Urothelium cell line (cell line): ENCODE data around the gene ARAP1.

ENCODE experiments used
- DNase-seq: peaks from one replicate; pipeline ENCODE4 v3.0.0; 2011; ENCODE audit warnings: low spot score, mixed read lengths
- FAIRE-seq: peaks from 2 replicates; lab custom pipeline; 2011; peaks lifted over from hg19 to GRCh38; lab: Jason Lieb, UNC

The ARAP1 gene

DNA sequence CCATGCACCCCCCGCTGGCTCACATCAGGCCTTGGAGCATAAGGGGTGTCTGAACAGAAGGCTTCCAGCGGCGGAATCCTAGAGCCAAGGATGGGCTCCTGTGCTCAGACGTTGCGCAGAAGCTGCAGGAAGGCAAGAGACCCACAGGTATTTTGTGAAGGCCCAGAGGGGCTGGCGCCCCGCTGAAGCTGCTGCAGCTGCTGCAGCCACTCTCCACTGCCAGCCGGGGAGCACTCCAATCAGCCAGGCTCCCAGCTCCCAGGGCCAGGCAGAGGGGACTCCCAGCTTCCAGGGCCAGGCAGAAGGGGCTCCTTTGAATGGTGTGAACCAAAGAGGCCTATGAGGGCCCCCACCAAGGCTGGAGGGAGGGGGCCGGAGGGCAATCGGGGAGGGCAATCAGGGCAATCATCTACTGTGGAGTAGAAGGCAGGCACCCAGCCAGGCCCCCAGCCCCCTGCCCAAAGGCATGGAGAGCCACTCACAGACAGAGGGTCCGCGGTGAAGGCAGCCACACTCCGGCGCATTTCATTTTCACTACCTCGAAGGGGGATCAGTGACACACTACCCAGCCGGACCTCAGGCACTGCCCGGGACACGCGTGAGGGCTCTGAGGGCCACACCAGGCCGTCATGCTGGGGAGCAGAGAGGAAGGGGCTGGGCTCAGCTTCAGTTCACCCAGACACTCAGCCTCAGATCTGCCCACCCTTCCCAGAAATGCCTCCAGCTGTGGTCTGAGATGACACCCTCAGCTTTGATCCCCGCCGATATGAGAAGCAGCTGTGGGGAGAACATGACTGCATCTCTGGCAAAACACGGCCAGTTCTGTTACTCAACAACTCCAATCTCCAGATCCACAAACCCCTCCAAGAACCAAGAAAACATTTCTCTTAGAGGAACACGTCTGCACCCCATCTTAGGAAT is 66.4 kb downstream of the ARAP1 start:
- DNase-seq (no peak), FAIRE-seq (no peak)

DNA sequence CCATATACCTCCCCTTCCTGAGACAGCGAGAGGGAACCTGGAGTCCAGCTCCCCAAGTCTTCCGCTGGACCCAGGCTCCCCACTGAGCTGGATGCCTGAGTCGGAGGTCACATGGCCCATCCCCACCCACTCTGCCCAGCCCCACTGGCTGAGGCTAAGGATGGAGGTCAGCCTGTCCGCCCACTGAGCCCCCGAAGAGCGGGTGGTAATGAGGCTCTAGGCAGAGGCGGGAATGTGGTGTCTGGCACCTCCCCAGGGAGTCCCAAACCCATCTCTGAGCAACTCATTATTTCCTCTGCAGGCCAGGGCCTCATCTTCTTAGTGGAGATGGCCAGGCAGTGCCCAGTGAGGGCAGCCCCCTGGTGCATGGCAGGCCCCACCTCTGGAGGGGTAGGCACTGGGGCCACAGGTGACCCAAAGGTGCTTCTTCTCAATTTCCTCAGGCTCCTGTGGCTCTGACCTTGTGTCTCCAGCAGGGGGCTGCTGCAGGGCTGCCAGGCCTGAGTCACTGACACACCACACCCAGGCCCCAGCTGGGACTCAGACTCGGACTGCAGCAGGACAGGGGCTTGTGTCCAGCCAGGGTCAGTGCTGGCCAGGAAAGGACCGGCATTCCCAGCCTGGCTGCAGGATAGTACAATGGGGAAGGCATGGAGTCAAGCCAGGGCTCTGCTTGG is 67.8 kb downstream of the ARAP1 start:
- FAIRE-seq = no peak

DNA sequence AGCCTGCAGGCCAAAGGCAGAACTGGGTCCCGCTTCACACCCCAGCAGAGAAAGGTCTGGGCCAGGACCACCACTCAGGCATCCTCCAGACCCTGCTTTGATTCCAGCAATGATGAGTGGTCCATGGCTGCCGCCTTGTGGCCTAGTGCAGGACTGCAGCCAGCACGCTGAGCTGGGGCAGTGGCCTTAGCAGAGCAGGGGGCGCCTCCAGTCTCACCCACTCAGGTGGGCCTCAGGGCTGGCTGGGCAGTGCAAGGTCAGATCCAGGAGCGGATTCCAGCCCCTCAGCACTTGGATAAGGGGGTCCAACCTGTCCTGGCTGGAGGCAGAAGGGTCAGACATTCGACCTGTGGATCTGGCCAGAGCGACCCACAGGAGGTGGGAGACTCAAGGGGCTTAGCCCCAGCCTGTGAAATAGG is 68.4 kb downstream of the ARAP1 start:
- peak; percentile 87 for FAIRE-seq
- peak; percentile 78 for DNase-seq

More for the DNA sequence above, 67.8 kb downstream of the ARAP1 start:
- DNase-seq = peak; percentile 84

DNA sequence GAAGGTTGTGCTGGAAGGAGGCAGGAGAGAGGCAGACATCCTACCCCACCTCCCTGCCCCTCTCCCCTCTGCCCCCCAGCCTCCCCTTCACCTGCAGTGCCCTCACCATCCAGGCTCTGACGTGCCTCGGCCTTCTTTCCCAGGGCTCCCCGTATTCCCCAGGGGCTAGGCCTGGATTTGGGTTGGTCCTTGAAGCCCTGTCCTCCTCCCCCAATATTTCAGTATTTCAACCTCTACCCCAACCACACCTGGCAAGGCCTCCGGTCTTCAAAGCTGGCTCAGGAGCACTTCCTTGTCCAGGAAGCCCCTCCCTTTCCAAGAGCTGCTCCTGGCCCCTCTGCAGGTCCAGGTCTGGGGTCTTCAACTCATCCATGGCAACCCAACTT is 69.4 kb downstream of the ARAP1 start:
- FAIRE-seq (no peak), DNase-seq (no peak)

DNA sequence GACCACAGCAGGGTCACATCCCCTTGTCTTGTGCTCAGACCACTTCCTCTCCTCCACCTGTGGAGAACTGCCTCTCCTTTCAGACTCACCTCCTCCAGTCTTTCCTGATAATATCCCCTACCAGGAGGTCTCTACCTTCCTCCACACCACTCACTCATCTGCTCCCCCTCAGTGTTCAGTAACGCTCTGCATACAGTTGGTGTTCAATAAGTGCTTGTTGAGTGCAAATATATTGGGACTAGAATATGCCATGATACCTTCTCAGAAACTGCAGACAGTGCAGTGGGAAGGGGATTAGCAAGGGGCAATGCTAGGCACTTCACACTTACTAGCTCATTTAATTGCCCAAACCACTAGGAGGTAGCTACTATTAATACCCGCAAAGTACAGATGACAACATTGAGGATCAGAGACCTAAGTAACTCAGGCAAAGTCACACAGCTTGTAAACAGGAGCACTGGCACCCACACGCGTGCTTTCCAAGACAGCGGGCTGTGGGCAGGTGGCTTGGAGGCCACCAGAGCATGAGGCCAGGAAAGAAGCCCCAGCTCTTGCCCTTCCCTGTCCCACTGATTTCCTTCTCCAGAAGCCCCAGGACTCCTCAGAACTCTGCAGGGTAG is 69.9 kb downstream of the ARAP1 start:
- FAIRE-seq (no peak), DNase-seq (no peak)

DNA sequence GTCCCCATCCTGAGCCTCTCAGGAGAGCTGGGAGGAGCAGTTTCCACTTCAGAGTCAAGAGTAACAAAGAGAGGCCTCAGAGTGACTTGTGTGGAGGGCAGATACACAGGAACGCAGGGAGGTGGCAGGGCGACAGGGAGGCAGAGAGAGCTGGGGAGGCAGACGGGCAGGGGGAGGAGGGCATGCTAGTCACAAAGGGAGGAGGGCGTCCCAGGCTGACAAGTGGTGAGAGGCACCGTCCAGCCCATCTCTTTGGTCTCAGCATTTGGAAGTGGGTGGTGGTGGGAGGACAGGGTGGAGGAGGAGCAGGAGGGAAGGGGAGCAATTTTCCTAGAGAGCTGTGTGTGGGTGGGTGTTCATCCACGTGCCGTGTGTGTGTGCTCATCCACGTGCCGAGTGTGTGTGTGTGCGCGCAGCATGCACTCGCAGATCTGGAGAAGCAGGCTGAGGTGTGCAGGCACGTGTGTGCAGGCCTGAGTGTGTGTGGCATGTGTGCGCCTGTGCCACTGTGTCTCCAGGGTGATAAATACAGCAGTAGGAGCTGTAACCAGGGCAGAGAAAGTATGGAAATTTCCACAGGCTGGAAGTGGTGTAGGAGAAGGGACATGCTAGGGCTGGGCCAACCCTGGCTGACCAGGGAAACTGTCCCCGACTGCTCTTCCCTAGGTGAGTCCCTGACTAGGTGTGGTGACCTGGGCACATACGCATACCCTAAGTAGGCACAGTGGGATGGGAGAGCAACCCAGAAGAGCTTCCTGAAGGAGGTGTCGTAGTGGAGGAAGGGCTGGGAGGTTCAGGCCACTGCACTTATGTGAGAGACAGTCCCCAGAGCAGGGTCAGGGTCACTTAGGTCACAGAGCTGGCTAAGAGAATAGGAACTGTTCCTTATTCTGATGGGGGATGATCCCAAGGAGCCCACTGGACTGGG is 70.7 kb downstream of the ARAP1 start:
- FAIRE-seq = no peak
- no peak for DNase-seq

DNA sequence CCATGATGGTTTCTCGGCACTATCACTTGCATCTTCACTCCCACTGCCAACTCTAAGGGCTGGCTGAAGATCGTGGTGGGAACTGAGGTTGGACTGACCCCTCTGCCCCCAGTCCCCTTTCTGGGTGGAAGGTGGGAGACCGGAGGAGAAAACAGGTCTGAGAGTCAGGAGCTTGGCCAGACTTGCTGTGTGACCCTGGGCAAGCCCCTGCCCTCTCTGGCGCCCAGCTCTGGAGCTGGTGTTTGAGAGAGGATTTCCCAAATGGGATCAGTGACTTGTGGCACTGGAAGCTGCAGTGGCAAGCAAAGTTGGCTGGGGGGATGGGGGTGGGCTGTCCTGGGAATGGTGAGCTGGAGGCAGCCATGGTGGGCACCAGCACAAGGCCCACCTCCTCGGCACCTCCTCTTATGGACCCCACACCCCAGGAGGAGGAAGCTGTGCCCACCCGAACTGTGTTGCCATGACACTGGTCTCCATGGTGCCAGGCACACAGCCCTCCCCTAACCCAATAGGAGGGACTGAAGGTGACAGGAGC is 71.5 kb downstream of the ARAP1 start:
- DNase-seq (no peak), FAIRE-seq (no peak)

DNA sequence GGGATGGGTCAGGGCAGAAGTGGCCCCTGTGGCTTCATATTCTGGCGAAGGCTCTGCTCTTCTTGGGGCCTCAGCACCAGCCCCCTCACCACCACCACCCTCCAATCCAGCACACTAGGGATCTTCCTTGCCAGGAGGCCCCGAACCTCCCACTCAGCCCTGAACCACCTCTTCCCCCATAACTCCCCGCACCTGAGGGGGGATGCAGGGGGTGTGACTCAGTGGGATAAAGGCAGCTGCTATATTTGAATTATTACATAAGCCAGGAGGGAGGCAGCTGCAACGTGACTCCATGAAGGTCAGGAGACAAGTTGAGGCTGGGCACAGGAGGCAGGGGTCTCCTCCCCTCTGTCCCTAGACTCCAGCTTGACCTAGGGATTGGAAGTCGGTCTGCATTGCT is 72.3 kb downstream of the ARAP1 start:
- no peak for FAIRE-seq
- no peak for DNase-seq

DNA sequence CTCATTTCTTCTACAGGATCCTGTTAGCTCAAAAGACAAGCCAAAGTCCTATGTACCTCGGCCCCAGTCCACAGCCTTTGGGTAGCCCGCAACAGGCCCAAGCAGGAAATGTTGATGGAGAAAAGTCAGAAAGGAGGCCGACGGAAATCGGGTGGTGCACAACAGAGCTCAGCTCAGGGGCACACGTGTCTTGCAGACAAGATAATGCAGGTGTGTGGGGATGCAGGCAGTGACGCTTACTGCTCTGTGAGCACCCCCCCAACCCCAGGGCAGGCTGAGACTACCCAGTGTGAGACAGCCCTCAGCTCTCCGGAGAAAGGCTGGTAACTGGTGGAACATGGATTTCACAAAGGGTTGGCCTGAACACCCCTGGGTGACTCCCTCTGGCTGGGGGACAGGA is 73.7 kb downstream of the ARAP1 start:
- no peak for DNase-seq
- FAIRE-seq = no peak

DNA sequence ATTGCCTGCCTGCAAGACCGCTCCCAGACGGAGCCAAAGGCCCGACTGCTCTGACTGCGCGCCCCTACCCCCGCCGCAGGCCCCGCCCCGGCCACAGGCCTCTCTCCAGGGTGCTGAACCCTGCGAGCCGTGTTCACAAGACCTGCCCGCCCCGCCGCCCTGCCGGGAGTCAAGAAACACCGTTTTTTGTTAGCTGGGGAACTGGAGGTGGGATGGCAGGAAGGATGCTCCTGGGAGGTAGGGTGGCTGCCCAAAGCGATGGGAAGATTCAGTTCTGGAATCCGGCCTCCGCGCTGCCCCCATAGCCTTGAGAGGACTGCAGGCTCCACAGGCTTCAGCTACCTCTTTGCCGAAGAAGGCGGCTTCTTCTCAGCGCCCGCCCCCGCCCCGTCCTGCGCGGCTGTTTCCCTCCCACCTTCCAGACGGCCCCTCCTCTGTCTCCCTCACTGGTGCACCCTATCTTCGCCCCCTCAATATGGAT is 75.3 kb downstream of the ARAP1 start:
- DNase-seq (peak; percentile 86), FAIRE-seq (no peak)

DNA sequence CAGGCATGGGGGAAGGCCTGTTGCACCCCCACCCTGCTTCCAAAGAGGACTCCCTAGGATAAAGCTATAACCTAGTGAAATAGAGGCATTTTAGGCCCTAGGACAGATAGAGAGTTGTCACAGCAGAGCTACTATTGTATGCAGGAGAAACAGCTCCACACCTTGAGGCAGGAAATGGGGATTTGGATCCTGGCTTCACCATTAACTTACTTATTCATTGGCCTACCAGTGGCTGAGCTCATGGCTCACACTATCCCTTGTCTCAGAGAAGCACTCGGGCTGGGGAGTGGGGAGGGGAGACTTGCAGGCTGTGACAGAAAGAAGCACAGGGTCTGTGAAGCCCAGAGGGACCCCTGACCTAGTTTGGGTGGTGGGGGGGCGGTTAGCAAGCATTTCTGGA is 77.0 kb downstream of the ARAP1 start:
- FAIRE-seq = no peak

DNA sequence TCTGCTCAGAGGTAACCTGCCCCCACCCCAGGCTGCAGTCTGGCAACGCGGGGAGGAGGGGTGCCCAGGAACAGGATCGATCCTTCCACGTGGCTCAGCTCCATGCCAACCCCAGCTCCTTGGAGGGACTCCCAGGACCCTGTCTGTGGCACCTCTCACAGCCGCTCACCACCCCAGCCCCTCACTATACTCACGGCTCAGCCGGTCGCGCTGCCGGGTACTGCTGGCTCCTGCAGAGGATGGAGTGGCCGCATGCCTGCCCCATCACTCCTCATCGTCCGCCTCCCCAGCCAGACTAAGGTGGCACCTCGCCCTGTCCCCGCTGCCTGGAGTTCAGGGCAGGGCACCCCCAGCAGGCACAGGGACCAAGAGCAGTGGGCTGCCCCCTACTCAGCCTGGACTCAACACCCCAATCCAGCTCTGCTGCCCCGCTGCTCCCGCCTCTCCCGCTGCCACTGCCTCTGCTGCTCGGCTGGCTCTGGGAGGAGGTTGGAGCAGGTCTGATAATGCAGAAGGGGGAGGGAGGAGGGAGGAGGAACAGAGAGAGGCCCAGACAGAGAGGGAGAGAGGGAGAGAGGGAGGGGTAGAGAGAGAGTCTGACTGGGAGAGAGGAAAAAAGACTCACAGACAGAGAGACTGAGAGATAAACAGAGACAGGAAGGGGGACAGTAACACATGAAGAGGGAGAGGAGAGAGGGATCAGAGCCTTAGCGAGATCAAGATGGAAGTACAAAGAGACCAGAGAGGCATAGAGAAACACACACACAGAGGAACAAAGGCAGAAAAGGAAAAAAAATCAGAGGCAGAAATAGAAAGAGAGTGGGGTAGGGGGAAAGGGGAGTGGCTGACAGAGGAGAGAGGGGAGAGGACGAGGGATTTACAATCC is 78.0 kb downstream of the ARAP1 start, which contains the start of gene PDE2A:
PDE2A (minus strand) TSS at position 480 of the 886 bp plus-strand sequence; CDS start at position 265, 215 bp downstream.
- no peak for DNase-seq
- no peak for FAIRE-seq

More for the DNA sequence above, 77.0 kb downstream of the ARAP1 start:
- DNase-seq = no peak

DNA sequence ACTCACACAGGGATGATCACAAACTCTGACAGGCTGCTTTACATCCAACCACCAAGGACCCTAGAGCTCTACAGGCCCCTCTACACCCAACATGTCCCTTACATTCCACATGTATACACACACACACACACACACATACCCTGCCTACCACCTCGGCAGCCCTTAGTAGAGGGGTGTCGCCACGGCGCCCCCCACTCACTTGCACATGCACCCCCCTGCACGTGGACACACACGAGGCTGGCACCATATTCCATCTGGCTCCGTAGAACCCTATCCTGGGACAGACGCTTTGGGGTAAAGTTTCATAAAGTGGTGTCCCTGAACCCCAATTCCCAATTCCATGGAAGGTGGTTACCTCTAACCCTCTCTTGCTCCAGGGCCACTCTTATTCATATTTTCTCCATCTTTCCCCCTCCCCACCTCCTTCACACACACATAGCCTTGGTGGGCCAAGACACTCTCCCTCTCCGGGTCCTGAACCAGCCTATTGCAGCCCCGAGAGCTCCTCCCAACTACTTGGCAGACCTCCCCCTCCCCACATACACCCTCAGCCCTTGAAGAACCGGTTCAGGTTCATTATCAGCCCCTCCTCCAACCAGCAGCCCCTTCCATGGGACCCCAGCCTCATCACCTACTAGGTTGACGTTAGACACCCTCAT is 78.8 kb downstream of the ARAP1 start:
- no peak for FAIRE-seq
- no peak for DNase-seq

DNA sequence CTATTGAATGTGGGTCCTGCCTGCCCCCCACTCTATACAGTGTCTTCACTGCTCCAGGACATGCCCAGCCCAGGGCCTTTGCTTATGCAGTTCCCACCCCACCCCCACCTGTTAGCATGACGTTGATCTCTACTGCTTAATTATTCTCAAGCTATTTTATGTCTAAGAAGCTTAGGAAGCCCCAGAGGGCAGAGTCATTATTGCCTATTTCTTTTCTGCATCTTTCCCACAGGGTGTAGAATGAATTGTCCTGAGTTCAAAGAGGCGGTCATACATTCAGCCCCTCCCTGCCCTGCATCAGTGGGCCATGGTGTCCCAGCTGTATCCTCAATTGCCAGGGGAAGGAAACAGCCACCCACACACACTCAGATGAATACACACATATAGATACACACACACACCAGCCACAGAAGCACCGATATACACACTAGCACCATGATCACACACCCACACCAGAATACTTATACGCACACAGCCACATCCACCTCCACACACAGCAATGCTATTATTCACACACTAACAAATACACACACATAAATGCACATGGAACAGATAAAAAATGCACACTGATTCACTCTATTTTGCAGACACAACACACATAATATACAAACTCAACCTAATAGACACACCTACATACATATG is 79.5 kb downstream of the ARAP1 start:
- DNase-seq (no peak), FAIRE-seq (no peak)

DNA sequence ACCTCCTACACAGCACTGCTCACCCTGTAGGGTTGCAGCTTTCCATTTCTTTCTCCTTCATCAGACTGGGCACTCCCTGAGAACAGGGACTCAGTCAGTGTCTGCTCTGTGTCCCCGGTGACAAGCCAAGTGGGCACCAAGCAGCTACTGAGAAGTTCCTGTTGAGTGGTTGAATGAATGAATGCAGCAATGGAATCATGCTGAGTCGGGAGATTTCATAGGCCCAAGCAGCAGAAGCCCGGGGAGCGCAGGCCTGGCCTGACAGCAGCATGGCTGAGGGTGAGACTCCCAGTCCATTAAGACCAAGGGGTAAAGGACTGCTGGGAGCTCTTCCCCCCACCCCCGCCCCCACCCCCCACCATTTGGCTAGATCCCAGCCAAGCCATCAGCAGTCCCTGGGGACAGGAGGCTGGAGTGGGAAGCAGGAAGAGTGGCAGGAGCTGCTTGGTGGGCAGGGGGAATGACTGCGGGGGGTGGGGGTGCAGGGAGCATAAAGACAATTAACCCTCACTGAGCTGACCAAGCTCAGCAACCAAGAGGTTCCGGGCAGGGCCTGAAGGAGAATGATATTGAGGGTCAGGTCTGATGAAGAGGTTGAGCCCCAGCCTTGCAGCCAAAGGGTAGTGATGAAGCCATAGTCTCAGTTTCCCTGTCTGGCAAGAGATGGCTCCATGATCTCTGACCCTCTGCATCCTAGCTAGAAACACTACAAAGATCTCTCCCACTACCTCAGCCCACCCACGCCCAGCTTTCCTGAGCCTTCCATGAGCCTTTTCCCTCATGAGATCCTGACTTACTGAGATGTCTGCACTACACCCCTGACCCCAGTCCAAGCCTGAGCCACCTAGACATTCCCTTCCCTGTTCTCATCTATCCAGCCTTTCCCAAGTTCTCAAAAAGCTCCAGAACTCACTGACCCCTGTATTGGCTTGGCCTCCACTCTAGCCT is 80.8 kb downstream of the ARAP1 start:
- FAIRE-seq = no peak

DNA sequence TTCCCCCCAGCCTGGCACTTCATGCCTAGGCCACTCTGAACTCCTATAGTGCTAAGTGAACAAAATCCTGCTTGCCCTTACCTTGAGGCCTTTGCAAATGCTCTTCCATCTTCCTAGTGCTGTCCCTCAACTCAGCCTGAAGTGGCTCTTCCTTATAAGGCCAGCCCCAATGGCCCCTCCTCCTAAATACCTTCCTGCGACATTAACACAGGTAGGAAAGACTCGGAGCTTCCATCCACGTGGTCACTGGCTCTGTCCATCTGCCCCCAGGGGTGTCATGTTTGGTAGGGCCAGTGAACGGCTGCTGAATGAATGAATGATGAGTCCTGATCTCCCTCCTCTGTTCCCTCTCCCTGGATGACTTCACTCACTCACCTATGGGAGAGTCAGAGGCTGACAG is 82.2 kb downstream of the ARAP1 start:
- FAIRE-seq (no peak), DNase-seq (no peak)

More for the DNA sequence above, 80.8 kb downstream of the ARAP1 start:
- DNase-seq = no peak

DNA sequence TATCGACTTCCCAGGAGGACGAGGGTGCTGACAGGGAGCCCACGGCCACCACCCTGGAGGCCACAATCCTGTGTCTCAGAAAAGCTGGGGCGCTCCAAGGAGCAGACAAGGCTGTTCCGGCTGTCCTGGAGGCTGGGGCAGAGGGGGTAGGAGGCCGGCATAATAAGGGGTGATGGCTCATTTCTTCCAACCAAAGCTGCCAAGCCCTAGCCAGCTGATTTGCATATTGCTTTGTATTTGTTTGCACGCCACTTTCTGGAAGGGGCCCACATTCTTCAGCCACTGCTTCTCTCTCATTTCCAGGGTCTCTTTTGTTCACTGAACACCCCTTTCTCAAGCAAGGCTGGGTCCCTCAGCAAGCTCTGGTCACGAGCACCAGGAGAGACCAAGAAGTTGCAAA is 82.7 kb downstream of the ARAP1 start:
- DNase-seq (no peak), FAIRE-seq (no peak)
